SH-SY5Y (cell line): ENCODE data around the gene RASSF7.

Source experiments
- GATA2 ChIP-seq: IDR thresholded peaks from 2 replicates; pipeline ENCODE4 v1.6.1; 2011; ENCODE audit warnings: mild to moderate bottlenecking, low read depth, low read length
- GATA3 ChIP-seq: IDR thresholded peaks from 2 replicates; pipeline ENCODE4 v1.6.1; 2011; ENCODE audit warnings: low read depth, mild to moderate bottlenecking, low read length, moderate library complexity

- TF ChIP-seq GATA2 (no peak), GATA3 (no peak)
Measured at GRCh38 chr11:593347-593746, 32.6 kb downstream of the RASSF7 start.
